Gastrocnemius medialis (tissue), 4 donors: Measurements from ENCODE around the gene SERINC5.

Experiments used
- POLR2A ChIP-seq, 2 donors: fragments of 450-650 bp; IDR thresholded peaks; one replicate each; pipeline ENCODE4 v1.6.1; 2017; ENCODE audit warnings: antibody characterized with exemption in 2 of 2, mild to moderate bottlenecking in 2 of 2, moderate library complexity in 2 of 2
- TF ChIP-seq, protein P1 (sequence below), 5 experiments: fragments of 450-650 bp in 3 of 5; fragments of 200-600 bp in 2 of 5; sonication (generic) in 2 of 5; IDR thresholded peaks in 4 of 5; conservative IDR thresholded peaks in 1 of 5; 1 replicate in 4 of 5; 2 replicates in 1 of 5; pipeline ENCODE4 v1.5.1; 2016 to 2019; ENCODE audit warnings: antibody characterized with exemption in 5 of 5, mild to moderate bottlenecking in 3 of 5, moderate library complexity in 3 of 5

DNA sequence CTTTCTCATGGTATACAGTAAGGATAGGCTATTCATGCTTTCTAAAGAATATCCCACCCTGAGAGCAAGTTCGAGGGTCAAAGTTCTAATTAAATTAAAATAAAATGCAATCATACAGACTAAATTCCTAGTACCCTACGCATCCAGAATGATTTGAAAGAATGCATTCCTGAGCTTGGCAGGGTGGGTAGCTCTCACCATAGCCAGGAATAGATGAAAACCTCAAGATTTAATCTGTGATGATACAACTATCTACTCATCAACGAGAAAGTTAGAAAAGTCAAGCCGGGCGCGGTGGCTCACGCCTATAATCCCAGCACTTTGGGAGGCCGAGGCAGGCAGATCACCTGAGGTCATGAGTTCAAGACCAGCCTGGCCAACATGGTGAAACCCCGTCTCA, 32.3 kb downstream of the SERINC5 start:
- TF ChIP-seq, protein P1, sequence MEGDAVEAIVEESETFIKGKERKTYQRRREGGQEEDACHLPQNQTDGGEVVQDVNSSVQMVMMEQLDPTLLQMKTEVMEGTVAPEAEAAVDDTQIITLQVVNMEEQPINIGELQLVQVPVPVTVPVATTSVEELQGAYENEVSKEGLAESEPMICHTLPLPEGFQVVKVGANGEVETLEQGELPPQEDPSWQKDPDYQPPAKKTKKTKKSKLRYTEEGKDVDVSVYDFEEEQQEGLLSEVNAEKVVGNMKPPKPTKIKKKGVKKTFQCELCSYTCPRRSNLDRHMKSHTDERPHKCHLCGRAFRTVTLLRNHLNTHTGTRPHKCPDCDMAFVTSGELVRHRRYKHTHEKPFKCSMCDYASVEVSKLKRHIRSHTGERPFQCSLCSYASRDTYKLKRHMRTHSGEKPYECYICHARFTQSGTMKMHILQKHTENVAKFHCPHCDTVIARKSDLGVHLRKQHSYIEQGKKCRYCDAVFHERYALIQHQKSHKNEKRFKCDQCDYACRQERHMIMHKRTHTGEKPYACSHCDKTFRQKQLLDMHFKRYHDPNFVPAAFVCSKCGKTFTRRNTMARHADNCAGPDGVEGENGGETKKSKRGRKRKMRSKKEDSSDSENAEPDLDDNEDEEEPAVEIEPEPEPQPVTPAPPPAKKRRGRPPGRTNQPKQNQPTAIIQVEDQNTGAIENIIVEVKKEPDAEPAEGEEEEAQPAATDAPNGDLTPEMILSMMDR (IDR thresholded peaks at IDR 0.05 in 4 of 5, conservative IDR thresholded peaks at IDR 0.05 in 1 of 5), result no peak
- TF ChIP-seq POLR2A (IDR thresholded peaks at IDR 0.05), result no peak
